GM18502 (cell line): Measurements from ENCODE around the gene SERINC2.
"Not testable (repeated sequence)": the region's sequence is repeated elsewhere in the genome, so short reads cannot be mapped to it uniquely, and the experiment has no call there.

Experiments used
- ATAC-seq: cut with Tn5 transposase; IDR thresholded peaks from one replicate; pipeline ENCODE4 v1.9.1; 2021; ENCODE audit warnings: mild to moderate bottlenecking; ENCODE audit not compliant: unreplicated experiment, poor library complexity

Gene SERINC2

DNA sequence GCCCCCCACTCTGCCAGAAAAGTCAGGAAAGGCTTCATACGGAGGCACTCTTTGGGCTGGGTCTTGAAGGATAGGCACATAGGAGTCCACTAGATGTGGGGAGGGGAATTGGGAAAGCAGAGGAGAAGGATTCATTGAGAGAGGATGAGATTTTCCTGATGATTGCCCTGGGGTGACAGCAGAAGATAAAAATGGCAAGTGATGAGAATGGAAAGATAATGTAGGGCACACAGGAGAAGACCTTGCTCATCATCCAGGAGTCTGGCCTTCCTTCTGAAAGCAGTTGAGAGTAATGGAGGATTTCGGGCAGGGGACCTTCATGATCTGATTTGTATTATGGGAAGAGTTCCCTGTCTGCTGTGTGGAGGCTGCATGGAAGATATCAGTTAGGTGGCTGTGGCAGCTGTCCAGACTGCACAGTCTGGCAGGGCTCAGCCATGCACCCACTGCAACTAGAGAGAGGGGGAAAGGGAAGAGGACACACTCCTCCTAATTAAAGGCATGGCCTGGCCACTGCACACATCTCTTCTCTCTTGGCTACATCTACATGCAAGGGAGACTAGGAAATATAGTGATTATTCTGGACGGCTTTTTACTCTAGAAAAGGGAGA, 30.5 kb upstream of the SERINC2 start:
- no peak for ATAC-seq

DNA sequence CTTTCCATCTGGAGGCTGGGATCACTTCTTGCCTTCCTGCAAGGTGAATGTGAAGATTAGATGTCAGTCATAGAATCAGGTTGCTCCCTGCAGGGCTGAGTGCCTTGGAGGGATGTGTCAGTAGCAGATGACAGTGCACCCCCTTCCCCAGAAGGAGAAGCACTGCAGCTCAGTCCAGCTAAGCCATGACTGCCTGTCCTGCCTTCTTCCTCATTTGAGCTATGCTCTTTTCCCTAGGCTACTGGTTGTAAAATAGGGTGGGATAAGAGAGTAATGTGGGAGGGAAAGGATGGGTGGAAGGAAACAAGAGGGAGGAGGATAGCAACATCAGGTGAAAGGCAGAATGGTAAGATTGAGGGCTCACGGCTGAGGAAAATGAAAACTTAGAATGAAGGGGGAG, 29.0 kb upstream of the SERINC2 start:
- ATAC-seq = no peak

DNA sequence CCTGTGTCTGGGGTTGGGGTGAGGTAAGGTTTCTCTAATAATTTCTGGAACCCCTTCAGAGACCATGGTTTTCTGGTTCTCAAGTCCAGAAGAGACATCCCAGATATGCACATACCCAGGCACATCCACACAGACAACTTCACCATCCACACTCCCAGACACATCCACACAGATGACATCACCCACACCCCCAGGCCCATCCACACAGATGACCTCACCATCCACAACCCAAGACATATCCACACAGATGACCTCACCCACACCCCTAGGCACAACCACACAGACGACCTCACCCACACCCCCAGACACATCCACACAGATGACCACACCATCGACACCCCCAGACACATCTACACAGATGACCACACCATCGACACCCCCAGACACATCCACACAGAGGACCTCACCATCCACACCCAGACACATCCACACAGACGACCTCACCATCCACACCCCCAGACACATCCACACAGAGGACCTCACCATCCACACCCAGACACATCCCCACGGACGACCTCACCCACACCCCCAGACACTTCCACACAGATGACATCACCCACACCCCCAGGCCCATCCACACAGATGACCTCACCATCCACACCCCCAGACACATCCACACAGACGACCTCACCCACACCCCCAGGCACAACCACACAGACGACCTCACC, 26.3 kb upstream of the SERINC2 start:
- not testable (repeated sequence) for ATAC-seq

DNA sequence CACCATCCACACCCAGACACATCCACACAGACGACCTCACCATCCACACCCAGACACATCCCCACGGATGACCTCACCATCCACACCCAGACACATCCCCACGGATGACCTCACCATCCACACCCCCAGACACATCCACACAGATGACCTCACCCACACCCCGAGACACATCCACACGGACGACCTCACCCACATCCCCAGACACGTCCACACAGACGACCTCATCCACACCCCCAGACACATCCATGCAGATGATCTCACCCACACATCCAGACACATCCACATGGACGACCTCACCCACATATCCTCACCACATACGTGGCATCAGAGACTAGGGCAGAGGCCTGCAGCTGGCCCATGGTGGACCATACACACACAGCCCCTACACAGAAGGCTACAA, 25.4 kb upstream of the SERINC2 start:
- ATAC-seq = no peak

DNA sequence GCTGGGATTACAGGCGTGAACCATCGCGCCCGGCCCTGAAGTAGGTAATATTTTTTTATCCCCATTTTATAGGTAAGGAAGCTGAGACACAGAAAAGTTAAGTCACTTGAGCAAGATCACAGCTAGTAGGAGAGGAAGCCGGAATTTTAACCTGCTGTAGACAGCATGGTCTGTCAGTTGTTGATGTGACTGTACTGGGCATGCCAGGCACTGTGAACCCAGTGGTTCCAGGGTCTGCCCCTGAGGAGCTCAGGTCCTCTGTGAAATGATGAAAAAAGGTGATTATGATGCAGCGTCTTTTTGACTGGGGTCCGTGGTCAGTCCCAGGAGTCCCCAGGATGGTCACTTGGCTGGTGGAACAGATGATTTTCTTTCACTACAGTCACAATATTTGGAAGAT, 23.4 kb upstream of the SERINC2 start:
- ATAC-seq = no peak

DNA sequence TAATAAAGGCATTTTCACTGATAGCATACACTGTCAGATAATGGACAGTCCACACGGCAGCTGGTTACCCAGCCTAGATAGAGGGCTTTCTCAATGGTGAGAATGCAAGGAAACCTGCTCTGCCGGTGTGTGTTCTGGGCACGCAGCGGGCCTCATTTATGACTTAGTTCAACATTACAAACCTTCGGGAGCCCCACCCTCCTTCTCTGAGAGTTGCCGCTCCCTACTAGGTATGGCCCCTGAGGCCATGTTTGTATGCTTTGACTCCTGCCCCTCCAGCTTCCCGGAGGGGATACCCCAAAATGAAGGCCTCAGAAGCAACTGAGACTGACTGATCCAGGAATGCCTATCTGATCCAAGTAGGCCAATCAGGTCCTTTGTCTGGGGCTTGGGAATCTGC, 22.9 kb upstream of the SERINC2 start:
- ATAC-seq = no peak

DNA sequence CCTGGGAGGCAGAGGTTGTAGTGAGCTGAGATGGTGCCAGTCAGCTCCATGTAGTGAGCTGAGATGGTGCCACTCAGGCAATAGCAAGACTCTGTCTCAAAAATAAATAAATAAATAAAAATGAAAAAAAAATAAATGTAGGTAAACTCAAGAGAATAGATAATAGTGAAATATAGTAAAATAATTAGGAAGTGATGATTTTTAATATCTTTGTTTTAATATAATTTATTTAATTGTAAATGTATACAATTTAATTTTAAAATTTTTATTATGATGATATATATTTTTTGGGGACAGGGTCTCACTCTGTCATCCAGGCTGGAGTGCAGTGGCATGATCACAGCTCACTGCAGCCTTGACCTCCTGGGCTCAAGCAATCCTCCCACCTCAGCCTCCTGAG, 19.6 kb upstream of the SERINC2 start:
- no peak for ATAC-seq

DNA sequence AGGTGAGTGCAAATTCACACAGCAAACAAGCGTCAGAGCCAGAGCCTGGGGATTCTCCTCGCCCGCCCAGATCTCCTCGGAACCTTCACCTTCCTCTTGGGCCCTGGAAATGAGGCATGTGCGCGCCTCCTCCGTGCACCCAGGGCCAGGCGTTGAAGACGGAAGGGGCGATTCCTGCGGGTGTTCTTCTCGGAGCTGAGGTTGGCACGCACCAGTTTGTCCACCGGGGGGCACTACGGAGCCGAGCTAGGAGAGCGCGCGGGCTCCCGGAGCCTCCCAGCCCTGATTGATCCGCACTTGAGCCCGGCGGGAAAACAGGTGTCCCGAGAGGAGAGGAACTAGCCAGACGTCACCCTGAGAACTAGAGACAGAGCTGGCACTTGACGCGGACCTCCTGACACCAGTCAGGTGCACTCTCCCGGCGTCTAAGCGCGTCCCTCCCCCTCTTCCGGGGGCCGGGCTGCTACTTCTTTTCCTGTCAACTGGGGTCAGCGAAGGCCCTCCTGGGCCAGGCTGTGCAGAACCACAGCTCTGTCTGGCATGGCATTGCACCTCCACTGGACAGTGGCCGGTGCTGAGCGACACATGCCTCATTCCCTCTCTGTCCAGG, 18.3 kb upstream of the SERINC2 start:
- peak; percentile 69 for ATAC-seq

DNA sequence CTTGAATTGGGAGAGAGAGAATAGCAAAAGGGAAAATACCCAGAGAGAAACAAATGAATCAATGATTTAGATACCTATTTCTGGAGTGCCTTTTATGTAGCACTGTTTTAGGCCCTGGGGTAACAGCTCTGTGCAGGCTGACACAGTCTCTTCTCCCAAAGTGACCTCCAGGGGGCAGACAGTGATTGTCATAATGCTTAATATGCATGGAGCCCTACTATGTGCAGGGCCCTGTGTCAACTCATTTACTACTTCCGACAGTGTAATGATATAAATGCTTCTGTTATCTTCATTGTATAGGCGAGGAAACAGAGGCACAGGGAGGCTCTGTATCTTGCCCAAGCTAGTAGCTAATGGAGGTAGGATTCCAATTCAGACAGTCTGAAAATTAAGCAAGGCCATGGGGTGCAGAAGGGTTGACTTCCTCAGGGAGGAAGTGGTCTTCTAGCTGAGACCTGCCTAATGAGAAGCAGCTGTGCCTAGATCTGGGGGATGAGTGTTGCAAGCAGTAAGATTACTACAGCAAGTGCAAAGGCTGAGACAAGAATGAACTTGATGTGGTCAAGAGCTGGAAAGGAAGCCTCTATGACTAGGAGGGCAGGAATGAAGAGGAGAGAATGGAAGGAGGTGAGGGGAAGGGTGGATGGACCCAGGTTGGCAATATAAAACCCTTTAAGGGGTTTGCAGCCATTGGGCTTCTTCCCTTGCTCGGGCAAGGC, 16.2 kb upstream of the SERINC2 start:
- ATAC-seq = no peak

DNA sequence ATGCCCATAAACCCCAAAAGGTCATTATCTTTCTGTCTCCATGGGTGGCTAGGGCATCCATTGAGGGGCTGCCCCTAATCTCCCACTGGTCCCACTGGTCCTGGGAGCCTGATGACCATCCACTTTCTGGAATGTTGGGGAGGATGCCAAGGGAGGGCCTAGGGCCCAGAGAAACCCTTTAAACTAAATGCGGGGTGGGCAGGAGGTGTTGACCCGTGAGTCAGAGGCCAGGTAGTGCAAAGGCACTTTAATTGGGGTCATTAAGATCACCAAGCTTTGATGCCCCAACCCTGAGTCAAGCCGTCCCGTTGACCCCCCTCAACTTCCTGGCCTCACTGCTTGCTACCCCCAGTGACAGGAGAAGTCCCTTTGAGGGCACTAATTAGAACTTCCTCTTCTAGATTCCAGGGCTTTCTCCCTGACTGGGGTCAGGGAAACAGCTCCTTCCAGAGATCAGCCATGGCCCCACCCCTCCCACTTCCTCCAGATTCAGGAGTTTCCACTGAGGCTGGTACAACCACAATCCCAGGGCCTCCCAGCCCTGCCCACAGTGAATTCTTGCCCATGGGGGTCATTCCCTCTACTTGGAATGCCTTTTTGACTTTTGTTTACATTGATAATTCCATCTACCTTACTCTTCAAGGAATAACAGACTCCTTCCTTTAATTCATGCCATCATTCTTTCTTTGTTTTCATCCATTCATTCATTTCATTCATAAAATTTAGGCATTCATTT, 15.5 kb upstream of the SERINC2 start:
- ATAC-seq = no peak

DNA sequence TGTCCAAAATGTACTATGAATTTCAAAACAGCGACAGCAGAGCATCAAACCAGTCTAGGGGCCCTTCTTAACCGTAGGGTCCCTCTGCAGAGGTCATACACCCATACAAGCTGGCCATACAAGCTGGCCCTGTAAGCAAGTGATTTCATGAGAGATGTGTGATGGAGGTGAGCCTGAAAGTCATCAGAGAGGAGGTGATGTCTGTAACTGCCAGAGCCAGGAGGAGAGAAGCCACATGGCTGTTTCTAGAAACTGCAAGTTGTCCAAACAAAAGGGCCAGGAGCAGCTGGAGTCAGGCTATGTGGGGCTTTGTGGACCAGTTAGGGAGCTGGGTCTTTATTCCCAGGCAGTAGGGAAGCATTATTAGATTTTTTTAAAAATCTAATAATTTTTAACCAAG, 14.8 kb upstream of the SERINC2 start:
- ATAC-seq = no peak

DNA sequence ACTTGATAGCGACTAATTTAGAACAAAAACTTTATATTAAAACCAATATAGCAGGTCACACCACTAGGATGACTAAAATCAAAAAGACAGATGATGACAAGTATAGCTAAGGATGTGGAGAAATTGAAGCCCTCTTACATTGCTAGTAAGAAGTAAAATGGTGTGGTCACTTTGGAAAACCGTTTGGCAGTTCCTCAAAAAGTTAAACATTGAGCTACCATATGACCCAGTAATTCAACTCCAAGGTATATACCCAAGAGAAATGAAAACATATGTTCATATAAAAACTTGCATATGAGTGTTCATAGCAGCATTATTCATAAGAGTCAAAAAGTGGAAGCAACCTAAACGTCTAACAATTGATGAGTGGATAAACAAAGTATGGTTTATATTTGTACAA, 13.0 kb upstream of the SERINC2 start:
- no peak for ATAC-seq

DNA sequence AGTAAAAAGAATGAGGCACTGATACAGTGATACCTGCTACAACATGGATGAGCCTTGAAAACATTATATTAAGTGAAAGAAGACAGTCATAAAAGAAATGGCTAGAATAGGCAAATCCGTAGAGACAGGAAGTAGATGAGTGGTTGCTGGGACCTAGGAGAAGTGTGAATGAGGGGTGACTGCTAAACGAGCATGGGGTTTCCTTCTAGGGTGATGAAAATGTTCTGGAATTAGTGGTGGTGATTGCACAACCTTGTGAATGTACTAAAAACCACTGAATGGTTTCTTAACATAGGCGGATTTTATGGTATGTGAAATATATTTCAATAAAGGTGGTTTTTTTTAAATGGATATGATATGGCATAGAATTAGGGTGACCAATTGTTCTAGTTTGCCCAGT, 12.6 kb upstream of the SERINC2 start:
- ATAC-seq = no peak

DNA sequence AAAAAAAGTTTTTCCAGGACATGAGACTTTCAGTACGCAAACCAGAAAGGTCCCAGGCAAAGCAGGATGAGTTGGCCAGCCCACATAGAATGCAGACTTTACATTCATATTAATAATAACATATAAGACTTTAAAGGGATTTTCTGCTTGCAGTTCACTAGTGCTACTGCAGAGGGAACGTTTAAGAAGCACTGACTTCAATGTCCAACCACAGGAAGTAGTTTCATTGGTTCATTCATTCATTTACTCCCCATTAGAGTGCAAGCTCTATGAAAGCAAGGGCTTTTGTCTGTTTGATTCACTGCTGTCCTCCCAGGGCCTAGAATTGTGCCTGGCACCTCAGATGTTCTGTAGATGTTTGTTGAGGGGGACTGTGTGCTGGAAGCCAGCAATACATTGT, 11.8 kb upstream of the SERINC2 start:
- ATAC-seq = no peak

DNA sequence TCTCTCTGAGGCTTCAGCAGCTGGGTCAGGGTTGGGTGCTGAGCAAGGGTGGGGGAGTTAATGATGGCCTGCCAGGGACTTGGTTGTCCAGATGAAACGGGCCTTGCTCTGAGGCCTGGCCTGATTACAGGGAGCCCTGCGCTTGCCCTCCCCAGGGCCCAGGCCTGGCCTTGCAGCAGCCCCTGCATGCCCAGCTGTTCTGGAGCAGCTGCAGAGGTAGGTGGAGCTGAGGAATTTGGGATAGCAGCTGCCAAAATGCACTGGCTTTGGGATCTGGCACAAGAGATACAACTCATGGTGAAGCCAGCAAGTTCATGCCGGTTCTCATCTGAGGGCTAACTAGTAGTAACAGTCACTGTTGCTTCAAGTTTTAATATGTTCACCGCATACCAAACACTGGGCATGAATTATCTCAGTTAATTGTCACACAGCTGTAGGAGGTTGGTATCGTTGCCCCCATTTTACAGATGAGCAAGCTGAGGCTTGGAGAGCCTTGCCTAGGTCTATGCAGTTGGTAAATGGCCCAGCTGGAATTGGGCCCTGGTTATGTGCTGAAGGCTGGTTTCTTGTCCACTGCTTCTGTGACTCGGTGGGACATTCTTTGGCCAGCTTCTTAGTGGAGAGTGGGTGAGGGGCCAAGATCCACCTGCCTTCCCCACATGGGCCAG, 7.3 kb upstream of the SERINC2 start:
- ATAC-seq = no peak

DNA sequence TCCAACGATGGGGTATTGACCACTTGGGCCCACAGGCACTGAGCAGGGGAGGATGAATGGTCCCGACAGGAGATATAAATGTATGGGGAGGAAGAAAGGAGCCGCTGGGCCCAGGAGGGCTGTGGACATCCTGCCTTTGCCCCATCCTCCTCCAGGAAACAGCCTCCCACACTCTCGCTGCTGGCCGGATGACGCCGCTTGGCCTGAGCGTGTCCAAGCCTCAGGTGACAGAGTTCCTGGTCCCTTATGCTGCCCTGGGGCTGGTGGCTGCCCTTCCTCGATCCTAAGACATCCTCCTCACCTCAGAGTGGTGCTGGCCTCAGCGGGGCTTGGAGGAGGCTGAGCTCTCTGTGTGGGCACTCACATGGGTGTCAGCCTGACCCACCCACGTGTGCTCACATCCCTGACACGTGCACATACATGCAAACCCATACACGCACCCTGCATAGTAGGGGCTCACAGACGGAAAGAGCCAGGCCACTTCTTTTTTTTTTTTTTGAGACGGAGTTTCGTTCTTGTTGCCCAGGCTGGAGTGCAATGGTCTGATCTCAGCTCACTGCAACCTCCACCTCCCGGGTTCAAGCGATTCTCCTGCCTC, 5.9 kb upstream of the SERINC2 start:
- ATAC-seq = no peak

DNA sequence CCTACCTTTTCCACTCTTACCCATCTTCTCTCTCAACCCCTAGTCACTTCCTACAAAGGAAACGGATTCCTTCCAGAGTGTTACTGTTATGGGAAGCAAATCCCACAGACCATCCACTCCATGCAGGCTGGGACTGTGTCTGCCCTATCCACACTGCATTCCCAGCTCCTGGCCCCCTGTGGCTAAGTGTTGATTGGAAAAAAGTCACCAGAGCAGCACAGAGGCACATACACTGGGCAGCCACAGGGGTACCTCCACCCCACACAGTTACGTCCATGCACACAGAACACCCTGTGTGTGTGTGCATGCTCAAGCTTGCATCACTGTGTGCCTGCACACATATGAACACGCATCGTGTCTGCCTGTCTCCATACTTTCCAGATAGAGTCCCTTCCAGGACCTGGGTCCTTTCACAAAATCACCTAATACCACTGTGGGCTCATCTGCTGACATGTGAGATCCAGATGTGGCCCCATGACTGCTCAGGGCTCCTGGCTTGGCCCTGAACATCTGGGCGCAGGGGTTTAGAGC, 4.2 kb upstream of the SERINC2 start:
- no peak for ATAC-seq

DNA sequence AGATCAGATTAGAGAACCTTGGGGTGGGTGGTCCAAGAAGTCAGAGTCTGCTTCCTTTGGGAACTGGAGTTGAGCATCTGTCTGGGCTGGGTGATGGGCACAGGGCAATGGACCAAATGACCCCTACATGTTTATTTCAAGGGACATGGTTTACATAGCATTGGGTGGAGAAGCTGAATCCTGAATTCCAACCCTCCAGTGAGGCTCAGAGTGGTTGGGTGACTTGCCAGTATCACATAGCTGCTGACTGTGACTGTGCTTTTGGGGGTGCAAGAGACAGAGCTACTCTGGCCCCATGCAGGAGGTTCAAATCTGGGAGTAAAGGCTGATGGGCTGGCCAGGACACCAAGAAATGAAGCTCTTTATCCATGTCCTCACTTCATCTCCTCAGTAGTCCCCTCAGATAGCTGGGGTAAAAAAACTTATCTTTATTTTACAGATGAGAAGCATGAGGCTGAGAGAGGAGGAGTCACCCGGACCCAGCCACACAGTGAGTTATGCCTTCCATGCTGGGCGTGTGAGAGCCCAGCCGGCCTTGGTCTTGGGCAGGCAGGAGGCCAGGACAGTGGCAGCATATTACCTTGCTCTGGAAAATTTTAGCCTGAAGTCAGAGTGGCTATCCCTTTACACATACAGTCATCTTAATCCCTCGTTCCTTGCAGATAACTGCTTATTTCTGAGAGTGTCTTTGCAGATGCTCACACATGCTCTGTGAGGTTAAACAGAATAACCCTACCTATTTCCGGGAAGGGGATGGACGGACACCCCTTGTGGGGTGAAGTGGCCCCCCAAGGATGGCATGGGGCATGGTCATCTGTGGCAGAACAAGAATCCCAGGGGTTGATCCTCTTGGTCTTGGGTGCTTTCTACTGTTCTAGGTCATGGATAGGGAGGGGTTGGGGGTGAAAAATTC, 2.8 kb upstream of the SERINC2 start:
- ATAC-seq = no peak

DNA sequence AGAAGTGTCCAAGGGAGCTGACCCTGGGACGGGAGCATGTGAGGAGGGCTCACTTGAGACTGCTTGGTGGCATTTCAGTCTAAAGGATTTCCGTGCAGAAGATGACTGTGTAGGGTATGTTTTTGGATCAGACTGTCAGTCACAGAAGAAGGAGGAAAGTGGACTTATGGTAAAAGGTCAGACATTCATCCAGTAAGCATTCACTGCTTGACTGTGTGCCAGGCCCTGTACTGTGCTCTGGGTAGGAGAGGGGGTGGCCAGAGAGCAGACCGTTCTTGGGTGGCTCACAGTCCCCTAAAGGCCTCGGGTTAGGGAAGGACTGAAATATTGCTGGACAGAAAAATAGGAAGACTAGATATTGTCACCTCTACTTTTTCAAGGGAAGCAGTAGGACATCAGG, 2.1 kb upstream of the SERINC2 start:
- no peak for ATAC-seq
